Measurements from ENCODE around the gene SMYD3.
"Not testable (repeated sequence)": the region's sequence is repeated elsewhere in the genome, so short reads cannot be mapped to it uniquely, and the experiment has no call there.

The SMYD3 gene

GRCh38 chr1:245742896-245743295, 764.2 kb downstream of the SMYD3 start:
- no peak for DNase-seq

- not testable (repeated sequence) for DNase-seq
Observed at GRCh38 chr1:245740336-245740735, 766.7 kb downstream of the SMYD3 start.

- DNase-seq, result no peak
Observed at GRCh38 chr1:245730801-245731200, 776.3 kb downstream of the SMYD3 start.

- DNase-seq, result not testable (repeated sequence)
Observed at GRCh38 chr1:245728035-245728434, 779.0 kb downstream of the SMYD3 start.

GRCh38 chr1:245721488-245721887, 785.6 kb downstream of the SMYD3 start:
- no peak for DNase-seq

GRCh38 chr1:245718951-245719350, 788.1 kb downstream of the SMYD3 start:
- no peak for DNase-seq

GRCh38 chr1:245718123-245718522, 789.0 kb downstream of the SMYD3 start:
- no peak for DNase-seq

GRCh38 chr1:245717611-245718010, 789.5 kb downstream of the SMYD3 start:
- DNase-seq, result no peak

- no peak for DNase-seq
Observed at GRCh38 chr1:245716561-245716960, 790.5 kb downstream of the SMYD3 start.

- DNase-seq, result no peak
Observed at GRCh38 chr1:245715970-245716369, 791.1 kb downstream of the SMYD3 start.

- DNase-seq, result no peak
Observed at GRCh38 chr1:245715291-245715701, 791.8 kb downstream of the SMYD3 start.

- DNase-seq, result not testable (repeated sequence)
Observed at GRCh38 chr1:245714027-245714426, 793.1 kb downstream of the SMYD3 start.

- DNase-seq, result no peak
Observed at GRCh38 chr1:245710961-245711903, 795.8 kb downstream of the SMYD3 start.

GRCh38 chr1:245707941-245708340, 799.1 kb downstream of the SMYD3 start:
- no peak for DNase-seq

GRCh38 chr1:245704765-245705164, 802.3 kb downstream of the SMYD3 start:
- DNase-seq, result no peak

- DNase-seq, result no peak
Observed at GRCh38 chr1:245704341-245704740, 802.7 kb downstream of the SMYD3 start.

- no peak for DNase-seq
Observed at GRCh38 chr1:245702346-245702745, 804.7 kb downstream of the SMYD3 start.

- no peak for DNase-seq
Observed at GRCh38 chr1:245701631-245702030, 805.4 kb downstream of the SMYD3 start.

GRCh38 chr1:245700631-245701030, 806.4 kb downstream of the SMYD3 start:
- no peak for DNase-seq
